EL (cell line): ENCODE data around the gene CZIB.
"Not testable (repeated sequence)": the region's sequence is repeated elsewhere in the genome, so short reads cannot be mapped to it uniquely, and the experiment has no call there.

Experiments
- DNase-seq: peaks from one replicate; pipeline ENCODE4 v3.0.0-alpha.2; 2016

CZIB gene

DNA sequence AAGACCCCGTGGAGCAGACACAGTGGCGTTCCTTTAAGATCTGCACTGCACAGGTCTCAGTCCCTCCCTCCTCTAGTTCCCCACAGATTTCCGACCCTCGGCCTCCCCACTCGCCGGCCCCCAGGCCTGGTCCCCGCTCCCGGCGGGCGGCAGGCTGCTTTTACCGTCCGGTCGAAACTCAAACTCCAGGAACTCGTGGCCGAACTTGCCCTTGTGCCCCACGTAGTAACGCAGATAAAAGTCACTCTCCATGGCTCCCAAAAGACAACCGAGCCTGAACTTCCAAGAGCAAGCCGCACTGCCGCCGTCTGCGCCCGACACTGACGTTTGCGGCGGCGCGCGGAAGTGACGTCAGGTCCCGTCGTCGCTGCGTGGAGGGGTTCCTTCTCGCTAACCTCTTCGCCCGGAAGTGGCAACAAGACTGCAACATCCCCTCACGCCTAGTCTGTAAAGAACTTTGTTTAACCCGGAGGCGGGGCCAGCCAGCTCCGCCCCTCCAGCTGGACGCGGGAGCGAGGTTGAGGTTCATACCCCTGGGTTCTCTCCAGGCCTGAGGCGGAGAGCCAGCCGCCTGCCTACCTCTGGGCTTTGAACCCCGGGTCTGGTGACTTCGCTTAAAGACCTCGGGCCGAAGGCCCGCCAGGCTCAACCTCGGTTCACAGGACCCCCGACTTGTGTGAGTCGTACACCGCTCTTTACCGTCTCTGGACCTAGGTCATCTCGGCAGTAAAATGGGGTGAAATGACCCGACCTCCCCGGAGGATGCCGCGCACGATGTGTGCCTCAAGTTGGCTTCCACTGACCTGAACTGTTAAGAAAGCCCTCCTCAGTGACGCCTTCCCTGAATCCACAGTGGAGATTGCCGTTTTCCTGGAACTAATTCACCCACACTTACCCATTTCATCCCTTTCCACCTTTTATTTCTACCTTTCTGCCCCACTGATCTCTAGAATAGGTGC, 18.0 kb upstream of the CZIB start, which contains the start of gene MAGOH:
TSS of gene MAGOH (minus strand) at position 322 of the 959 bp plus-strand sequence. CDS start at position 252, 70 bp downstream.
- peak; percentile 97 for DNase-seq

DNA sequence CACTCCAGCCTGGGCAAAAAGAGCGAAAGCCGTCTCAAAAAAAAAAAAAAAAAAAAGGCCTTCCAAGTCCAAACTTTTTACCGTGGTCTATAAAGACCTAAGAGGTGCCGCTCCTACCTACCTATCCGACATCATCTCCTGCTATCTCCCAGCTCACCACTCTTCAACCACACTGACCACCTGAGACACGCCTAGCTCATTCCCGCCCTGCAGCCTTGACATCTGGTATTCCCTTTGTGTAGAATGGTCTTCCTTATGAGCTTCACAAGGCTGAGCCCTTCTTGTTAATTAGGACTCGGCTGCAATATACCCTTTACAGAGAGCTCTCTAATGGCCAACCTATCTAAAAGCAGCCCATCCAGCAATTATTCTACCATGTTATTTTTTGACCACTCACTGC, 17.2 kb upstream of the CZIB start:
- no peak for DNase-seq

DNA sequence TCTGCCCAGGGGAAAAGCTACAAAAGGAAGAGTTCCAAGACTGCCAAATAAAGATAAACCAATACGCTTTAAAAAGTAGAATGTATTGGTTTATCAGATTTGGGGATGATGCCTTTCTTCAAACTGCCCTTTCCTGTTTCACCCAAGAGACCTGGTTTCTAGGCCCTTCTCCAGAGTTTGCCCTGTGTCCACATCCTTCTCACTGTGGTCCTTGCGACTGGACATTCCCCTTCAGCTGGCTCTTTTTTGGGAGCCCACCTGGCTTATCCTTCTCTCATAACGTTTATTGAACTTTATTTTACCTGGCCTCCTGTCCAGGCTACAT, 490 bp upstream of the CZIB start:
- DNase-seq: no peak

DNA sequence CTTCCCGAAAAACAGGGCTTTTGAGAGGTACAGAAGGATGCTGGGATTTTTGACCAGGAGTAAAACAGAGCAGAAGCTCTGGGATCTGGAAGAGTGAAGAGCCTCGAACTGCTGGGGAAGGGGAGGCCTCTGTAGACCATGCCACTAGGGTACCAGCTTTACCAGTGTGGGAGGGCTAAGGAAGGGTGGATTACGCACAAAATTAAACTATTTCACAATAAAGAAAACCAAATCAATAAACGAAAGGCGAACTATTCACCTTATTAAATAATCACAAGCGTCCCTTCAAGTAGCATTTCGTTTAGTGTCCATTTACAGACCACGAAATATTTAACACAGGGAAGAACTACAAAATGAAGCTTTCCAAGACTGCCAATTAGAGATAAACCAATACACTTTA, 723 bp downstream of the CZIB start:
- no peak for DNase-seq

DNA sequence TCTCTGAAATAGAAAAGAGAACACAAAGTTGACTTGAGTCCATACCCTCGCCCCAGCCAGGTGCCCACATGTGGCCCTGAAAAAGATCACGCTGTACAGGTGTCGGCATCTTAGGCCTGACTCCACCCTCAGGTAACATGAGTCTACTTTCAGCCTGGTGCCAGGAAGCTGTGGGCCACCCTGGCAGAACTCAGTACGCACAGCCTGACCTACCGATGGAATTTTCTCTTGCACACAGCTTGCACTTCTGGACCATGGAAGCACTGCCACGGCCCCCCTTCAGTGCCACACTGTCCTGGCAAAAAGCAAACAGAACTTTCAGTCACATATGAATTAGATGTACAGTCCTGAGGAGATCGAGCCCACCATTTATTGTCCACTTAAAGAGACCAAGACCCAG, 2.2 kb downstream of the CZIB start:
- DNase-seq: no peak

DNA sequence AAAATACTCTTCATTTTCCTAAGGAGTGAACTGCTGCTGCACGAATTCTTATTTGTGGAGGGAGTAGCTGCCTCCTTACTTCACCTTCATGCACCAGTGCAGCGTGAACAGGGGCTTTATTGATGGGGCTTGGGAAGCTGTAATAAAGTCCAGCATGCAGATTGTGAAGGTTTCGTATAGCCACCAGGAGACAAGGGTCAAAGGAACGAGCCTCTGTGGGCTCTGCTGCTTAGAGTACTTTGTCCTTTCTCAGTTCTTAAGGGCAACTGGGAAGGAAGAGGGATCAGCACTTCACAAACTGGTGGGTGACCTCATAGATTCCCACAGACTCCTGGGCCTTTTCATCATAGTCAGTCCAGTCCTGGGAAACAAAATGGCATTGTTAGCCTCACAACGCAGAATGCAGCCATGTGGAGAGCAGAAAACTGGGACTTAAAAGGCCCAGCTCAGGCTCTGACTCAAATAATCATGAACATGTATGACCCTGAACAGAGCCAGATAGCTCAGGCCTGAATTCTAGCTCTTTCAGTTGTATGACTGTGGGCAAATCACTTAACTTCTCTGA, 6.0 kb downstream of the CZIB start:
- no peak for DNase-seq

DNA sequence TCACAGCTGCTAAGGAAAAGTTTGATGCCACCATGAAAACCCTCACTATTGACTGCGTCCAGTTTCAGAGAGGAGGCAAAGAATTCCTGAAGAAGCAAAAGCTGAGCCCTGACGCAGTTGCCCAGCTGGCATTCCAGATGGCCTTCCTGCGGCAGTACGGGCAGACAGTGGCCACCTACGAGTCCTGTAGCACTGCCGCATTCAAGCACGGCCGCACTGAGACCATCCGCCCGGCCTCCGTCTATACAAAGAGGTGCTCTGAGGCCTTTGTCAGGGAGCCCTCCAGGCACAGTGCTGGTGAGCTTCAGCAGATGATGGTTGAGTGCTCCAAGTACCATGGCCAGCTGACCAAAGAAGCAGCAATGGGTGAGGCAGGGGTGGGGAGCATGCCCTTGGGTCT, 9.5 kb downstream of the CZIB start:
- no peak for DNase-seq

DNA sequence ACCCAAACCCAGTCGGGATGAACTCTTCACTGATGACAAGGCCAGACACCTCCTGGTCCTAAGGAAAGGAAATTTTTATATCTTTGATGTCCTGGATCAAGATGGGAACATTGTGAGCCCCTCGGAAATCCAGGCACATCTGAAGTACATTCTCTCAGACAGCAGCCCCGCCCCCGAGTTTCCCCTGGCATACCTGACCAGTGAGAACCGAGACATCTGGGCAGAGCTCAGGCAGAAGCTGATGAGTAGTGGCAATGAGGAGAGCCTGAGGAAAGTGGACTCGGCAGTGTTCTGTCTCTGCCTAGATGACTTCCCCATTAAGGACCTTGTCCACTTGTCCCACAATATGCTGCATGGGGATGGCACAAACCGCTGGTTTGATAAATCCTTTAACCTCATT, 10.1 kb downstream of the CZIB start:
- DNase-seq: no peak

DNA sequence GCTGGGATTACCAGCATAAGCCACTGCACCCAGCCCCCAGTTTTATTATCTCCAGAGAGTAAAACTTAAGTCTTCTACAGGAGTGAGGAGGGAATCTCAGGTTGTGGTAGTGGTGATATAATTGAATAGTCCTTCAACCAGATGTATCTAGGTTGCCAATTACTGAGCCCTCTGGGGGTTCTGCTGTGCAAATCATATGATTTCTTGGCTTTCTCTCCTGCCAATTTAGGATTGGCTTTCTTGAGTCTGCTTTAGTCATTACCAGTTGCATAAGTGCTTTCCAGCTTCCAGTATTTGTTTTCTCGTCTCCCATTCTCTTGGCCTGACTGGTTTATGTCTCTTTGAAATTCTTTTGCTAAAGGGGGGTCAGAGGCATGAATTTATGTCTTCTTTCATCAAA, 12.7 kb downstream of the CZIB start:
- no peak for DNase-seq

DNA sequence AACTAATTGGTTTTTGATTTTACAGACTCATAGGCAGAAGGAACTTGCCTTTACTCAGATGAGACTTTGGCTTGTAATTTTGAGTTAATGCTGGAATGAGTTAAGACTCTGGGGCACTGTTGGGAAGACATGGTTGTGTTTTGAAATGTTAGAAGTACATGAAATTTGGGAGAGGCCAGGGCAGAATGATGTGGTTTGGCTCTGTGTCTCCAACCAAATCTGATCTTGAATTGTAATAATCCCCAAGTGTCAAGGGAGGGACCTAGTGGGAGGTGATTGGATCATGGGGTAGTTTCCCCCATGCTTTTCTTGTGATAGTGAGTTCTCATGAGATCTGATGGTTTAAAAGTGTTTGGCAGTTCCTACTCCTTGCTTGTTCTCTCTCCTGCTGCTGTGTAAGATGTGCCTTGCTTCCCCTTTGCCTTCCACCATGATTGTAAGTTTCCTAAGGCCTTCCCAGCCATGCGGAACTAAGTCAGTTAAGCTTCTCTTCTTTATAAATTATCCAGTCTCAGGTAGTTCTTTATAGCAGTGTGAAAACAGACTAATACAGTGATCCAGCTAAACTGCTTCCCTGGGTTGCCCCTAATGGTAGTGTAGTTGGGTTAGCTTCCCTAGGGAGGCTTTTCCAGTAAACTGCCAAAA, 13.6 kb downstream of the CZIB start:
- no peak for DNase-seq

DNA sequence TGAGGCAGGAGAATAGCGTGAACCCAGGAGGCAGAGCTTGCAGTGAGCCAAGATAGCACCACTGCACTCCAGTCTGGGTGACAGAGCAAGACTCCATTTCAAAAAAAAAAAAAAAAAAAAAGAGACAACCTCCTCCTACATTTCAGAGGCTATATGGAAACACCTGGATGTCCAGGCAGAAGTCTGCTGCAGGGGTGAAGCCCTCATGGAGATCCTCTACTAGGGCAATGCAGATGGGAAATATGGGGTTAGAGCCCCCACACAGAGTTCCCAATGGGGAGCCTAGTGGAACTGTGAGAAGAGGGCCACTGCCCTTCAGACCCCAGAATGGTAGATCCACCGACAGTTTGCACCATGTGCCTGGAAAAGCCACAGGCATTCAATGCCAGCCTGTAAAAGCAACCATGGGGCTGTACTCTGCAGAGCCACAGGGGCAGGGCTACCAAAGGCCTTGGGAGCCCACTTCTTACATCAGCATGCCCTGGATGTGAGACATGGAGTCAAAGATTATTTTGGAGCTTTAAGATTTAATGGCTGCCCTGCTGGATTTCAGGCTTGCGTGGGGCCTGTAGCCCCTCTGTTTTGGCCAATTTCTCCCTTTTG, 14.2 kb downstream of the CZIB start:
- DNase-seq: not testable (repeated sequence)

DNA sequence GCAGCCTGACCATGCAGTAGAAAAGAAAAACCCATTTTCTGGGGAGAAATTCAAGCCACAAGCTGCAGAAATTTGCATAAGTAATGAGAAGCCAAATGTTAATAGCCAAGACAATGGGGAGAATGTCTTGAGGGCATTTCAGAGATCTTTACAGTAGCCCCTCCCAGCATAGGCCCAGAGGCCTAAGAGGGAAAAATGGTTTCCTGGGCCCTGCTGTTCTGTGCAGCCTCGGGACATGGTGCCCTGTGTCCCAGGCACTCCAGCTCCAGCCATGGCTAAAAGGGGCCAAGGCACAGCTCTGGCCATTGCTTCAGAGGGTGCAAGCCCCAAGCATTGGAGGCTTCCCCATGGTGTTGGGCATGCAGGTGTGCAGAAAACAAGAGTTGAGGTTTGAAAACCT, 14.9 kb downstream of the CZIB start:
- not testable (repeated sequence) for DNase-seq

DNA sequence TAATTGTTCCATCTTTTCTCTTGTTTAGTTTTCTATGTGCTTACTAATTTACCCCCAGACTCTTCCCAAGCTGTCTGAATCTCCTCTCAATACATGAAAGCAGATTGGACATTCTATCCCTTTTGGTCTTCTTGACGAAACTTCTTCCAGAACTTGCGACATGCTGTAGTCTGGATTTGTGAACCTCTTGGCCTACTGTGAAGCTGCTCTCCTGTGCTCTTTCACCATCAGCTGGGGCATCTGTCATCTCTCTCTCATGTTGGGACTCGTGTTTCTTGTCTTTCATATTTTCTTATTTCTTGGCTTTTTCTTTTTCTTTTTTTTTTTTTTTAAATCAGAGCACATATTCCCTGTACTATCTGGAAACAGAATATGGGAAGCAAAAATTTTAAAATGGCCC, 17.0 kb downstream of the CZIB start:
- no peak for DNase-seq

DNA sequence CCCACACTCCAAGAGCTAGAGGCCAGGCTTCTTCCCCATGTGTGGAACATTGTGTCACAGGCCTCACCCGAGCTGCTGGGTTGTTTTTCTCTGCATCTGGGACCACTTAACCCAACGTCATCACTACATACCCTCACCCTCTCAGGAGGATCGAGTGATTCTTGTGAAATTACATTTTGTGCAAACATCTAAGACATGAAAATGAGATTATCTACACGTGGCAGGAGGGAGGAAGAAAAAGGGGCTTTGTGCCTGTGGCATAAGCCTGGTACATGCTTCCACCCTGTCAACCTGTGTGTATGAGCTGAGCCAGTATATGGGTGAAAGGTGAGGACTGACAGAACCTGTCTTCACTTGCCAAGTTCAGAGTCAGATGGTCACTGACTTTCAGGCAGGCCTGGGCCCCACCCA, 22.2 kb downstream of the CZIB start:
- DNase-seq: peak; percentile 30

DNA sequence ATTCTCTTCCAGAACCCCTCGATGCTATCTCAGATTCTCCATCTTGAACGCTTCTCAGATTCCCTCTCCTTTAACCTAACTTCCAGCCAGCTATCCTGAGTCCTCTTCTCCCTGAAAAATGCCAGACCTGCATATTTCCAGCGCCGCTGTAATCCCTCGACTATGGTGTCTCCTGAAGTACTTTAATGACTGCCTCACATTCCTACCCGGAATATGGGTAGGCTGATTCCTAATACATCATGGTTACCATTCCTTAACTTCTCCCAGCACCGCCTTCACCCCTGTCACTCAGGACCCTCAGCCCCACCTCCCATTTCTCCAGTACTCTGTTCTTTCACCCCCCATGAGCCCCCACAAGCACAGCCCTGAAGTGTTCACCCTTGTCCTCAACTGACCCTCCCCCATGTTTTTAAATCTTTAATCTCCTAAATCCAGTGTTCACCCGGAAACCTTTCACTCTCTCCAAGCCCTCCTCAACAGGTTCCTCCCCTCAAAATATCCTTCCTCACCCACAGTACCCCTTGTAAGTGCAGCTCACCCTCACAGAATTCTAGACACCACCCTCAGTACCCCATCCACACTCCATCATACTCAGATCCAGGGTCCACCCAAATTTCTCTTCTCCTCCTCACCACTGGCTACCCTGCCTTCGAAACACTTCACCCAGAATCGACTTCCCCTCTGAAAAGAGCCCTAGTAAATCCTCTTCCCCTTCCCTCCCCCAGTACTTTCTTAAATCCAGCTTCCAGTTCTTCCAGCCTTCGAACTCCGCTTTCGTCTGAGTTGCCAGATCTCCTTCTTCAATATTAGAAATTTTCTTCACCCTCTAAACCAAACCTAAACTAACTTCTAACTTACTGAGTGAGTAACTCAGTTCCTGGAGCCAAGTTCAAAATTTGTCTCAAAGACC, 22.9 kb downstream of the CZIB start:
- peak; percentile 40 for DNase-seq

DNA sequence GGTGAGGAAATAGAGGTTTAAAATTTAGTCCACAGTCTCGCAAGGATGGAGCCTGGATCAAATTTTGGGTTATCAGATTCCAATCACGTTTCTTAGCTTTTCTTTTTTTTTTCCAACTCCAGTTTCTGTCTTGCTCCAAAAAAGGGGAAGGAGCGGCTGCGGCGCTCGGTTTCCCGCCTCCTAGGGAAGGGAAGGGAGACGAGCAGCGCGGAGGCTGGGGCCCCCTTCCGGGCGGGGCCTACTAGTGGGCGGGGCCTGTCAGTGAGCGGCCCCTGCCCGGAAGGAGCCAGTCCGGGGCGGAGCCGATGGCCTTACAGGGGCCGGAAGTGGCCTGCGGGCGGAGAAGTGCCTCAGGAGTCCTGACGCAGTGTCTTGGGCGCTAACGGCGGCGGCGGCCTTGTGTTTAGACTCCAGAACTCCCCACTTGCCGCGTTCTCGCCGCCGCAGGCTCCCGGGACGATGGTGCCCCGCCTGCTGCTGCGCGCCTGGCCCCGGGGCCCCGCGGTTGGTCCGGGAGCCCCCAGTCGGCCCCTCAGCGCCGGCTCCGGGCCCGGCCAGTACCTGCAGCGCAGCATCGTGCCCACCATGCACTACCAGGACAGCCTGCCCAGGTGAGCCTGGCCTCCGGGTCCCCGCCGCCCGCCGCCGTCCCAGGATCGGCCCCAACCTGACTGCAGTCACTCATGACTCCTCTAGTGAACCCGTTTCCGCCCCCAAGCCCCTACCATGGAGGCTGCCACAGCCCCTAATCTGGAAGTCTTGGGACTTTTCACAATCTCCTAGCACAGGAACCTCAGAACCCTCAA, 23.7 kb downstream of the CZIB start, which contains the start of gene CPT2:
TSS of gene CPT2 (plus strand) at position 340 of the 806 bp plus-strand sequence. CDS start at position 460, 120 bp downstream.
- peak; percentile 96 for DNase-seq

DNA sequence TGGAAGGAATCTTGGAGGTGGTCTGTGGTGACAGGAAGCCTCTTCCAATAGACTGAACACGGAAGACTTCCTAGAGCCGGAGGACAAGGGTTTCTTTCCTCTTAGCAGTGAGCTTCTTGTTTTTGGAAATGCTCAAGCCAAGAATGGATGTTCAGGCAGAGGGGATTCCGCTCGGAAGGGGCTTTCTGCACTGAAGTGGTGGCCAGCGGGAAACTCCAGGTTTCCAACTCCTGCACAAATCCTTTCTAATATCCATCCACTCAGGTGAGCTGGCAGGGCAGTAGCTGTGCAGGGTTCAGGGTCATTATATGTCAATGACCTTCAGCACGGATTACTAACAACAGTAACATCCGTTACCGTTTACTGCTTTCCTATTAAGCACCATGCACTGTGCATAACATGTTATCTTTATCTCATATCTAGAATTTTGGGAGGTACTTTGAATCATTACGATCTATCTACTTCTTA, 24.4 kb downstream of the CZIB start:
- no peak for DNase-seq

DNA sequence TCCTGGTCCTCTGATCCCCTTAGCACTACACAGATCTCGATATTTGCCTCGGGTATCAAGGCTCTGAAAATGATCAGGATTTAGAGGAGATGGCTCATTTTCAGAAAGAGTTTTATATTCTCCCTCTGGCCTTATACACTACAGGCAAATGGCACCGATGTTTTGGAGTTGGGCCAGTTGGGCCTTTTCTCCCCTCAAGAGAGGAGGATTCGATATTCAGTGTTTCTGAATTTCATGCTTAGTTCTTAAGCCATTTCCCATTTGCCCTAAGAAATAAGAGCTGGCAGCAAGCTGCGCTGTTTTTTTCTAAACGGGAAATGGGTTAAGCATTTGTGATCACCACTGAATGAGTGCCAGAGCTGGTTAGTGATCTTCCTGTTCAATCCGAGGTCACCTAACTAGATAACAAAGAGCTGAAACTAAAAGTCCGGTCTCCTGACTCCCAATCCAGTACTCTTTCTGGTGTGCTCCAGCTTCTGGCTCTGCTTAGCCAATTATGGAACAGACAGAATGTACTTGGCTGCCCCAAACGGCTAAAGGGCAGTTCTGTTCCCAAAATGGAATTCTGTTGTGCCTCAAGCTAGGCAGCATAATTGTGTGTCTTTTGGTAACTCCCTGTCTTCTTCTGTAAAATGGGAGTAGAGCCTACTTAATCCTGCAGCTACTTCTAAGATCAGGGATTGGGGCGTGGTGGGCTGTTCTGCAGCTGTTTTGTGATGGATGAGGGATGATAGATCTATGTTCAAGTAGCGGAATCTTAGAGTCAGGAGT, 25.0 kb downstream of the CZIB start:
- DNase-seq: no peak

DNA sequence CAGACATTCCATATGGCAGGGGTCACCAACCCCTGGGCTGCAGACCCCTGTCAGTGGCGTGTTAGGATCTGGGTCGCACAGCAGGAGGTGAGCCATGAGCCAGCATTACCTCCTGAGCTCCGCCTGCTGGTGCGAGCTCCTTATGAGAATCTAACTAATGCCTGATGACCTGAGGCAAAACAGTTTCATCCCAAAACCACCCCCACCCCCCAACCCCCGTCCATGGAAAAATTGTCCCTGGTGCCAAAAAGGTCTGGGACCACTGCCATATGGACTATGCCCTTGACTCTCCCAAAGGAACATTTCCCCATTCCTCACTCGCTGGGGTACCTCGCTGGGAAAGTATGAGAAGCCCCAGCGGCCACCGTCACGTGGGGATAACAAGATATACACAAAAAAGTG, 30.2 kb downstream of the CZIB start:
- DNase-seq: no peak

DNA sequence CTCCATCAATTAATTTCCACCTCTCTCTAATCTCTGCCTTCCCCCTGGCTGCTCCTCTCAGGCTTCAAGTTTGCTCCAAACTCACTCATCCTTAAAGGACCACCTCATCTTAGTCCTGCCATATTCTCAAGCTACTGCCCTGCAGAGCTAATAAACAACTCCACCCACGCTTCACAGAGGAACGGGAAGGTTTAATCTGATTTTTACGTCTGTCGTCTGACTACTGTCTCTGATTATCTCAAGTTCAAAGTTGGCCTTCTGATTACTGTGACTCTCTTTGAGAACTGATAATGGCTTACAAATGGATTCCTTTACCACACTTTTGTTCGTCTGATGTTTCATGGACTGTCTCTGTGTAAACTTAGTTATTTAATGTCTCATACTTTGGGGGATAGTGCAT, 31.4 kb downstream of the CZIB start:
- no peak for DNase-seq

DNA sequence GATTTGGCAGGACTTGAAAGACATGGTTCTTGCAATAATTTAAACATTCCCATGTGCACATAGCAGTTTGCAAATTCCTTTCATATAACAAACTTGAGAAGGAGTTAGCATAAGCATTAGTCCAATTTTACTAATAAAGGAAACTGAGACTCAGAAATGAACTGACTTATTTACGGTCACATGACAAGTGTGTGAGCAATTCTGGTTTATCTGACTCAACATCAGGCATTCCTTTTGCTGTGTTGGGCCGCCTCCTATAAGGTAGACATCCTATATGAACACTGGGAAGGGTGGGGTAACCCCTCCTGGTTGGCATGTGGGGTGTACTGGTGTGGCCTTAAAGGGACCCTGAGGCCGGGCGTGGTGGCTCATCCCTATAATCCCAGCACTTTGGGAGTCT, 32.3 kb downstream of the CZIB start:
- DNase-seq: peak; percentile 37
